ENCODE measurements around the gene TUBGCP6.

Gene TUBGCP6

DNA sequence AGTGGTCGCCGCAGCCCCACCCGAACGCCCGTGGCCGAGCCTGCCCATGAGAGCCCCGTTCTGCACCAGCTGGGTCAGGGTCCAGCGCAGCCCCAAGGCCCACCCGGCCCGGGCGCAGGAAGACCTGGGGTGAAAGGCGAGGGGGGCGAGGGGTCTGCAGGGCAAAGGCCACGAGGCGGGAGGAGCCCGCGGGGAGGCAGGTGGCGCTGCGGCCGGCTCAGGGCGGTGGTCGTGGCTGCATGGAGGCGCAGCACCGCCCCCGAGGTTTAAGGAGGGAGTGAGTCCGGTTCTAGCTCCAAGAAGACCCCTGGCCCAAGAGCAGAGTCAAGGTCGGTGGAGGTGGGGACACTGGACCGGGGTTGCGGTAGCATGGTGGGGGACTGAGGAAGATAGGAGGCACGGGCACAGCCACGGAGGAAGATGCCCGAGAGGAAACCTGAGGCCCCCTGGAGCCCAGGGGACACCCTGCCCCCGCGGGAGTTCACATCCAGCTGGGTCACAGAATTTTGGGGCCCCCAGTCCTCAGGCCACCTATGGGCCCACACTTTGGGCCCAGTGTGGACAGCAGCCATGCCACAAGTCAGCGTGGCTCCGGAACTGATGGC lies 6.8 kb upstream of the TUBGCP6 start:
- peak; percentile 0; the same call in 2 of the 3 replicates for ATAC-seq
- TF ChIP-seq TOX (CRISPR knock-in tag; IDR thresholded peaks at IDR 0.05; ENCODE audit: borderline replicate concordance) (no peak), ESRRG (CRISPR knock-in tag; IDR thresholded peaks at IDR 0.05) (no peak), ZNF565 (CRISPR knock-in tag; conservative IDR thresholded peaks at IDR 0.05; ENCODE audit: low read depth) (no peak), TCF4 (CRISPR knock-in tag; IDR thresholded peaks at IDR 0.05; ENCODE audit: borderline replicate concordance) (no peak), GLIS3 (CRISPR knock-in tag; IDR thresholded peaks at IDR 0.05) (no peak), ZFP3 (CRISPR knock-in tag; IDR thresholded peaks at IDR 0.05) (no peak), BACH2 (CRISPR knock-in tag; IDR thresholded peaks at IDR 0.05; ENCODE audit: borderline replicate concordance) (no peak), ARNTL (CRISPR knock-in tag; IDR thresholded peaks at IDR 0.05; ENCODE audit: borderline replicate concordance, low read depth) (no peak), ZFP30 (CRISPR knock-in tag; IDR thresholded peaks at IDR 0.05) (no peak), ZC3H10 (CRISPR knock-in tag; IDR thresholded peaks at IDR 0.05) (no peak), ZNF70 (CRISPR knock-in tag; IDR thresholded peaks at IDR 0.05) (no peak), SNAI2 (CRISPR knock-in tag; IDR thresholded peaks at IDR 0.05) (no peak), ISL1 (CRISPR knock-in tag; IDR thresholded peaks at IDR 0.05) (no peak), ZNF8 (CRISPR knock-in tag; IDR thresholded peaks at IDR 0.05) (no peak), RARB (CRISPR knock-in tag; IDR thresholded peaks at IDR 0.05) (no peak), PPARA (CRISPR knock-in tag; IDR thresholded peaks at IDR 0.05; ENCODE audit: borderline replicate concordance) (no peak), CSDC2 (CRISPR knock-in tag; IDR thresholded peaks at IDR 0.05) (no peak)
- TF ChIP-seq, protein P1, sequence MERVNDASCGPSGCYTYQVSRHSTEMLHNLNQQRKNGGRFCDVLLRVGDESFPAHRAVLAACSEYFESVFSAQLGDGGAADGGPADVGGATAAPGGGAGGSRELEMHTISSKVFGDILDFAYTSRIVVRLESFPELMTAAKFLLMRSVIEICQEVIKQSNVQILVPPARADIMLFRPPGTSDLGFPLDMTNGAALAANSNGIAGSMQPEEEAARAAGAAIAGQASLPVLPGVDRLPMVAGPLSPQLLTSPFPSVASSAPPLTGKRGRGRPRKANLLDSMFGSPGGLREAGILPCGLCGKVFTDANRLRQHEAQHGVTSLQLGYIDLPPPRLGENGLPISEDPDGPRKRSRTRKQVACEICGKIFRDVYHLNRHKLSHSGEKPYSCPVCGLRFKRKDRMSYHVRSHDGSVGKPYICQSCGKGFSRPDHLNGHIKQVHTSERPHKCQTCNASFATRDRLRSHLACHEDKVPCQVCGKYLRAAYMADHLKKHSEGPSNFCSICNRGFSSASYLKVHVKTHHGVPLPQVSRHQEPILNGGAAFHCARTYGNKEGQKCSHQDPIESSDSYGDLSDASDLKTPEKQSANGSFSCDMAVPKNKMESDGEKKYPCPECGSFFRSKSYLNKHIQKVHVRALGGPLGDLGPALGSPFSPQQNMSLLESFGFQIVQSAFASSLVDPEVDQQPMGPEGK (CRISPR knock-in tag; IDR thresholded peaks at IDR 0.05; ENCODE audit: borderline replicate concordance), result no peak
- TF ChIP-seq, protein P2, sequence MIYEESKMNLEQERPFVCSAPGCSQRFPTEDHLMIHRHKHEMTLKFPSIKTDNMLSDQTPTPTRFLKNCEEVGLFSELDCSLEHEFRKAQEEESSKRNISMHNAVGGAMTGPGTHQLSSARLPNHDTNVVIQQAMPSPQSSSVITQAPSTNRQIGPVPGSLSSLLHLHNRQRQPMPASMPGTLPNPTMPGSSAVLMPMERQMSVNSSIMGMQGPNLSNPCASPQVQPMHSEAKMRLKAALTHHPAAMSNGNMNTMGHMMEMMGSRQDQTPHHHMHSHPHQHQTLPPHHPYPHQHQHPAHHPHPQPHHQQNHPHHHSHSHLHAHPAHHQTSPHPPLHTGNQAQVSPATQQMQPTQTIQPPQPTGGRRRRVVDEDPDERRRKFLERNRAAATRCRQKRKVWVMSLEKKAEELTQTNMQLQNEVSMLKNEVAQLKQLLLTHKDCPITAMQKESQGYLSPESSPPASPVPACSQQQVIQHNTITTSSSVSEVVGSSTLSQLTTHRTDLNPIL (CRISPR knock-in tag; IDR thresholded peaks at IDR 0.05; ENCODE audit: low read depth), result no peak
- TF ChIP-seq, protein P3, sequence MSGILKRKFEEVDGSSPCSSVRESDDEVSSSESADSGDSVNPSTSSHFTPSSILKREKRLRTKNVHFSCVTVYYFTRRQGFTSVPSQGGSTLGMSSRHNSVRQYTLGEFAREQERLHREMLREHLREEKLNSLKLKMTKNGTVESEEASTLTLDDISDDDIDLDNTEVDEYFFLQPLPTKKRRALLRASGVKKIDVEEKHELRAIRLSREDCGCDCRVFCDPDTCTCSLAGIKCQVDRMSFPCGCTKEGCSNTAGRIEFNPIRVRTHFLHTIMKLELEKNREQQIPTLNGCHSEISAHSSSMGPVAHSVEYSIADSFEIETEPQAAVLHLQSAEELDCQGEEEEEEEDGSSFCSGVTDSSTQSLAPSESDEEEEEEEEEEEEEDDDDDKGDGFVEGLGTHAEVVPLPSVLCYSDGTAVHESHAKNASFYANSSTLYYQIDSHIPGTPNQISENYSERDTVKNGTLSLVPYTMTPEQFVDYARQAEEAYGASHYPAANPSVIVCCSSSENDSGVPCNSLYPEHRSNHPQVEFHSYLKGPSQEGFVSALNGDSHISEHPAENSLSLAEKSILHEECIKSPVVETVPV (CRISPR knock-in tag; IDR thresholded peaks at IDR 0.05), result no peak

DNA sequence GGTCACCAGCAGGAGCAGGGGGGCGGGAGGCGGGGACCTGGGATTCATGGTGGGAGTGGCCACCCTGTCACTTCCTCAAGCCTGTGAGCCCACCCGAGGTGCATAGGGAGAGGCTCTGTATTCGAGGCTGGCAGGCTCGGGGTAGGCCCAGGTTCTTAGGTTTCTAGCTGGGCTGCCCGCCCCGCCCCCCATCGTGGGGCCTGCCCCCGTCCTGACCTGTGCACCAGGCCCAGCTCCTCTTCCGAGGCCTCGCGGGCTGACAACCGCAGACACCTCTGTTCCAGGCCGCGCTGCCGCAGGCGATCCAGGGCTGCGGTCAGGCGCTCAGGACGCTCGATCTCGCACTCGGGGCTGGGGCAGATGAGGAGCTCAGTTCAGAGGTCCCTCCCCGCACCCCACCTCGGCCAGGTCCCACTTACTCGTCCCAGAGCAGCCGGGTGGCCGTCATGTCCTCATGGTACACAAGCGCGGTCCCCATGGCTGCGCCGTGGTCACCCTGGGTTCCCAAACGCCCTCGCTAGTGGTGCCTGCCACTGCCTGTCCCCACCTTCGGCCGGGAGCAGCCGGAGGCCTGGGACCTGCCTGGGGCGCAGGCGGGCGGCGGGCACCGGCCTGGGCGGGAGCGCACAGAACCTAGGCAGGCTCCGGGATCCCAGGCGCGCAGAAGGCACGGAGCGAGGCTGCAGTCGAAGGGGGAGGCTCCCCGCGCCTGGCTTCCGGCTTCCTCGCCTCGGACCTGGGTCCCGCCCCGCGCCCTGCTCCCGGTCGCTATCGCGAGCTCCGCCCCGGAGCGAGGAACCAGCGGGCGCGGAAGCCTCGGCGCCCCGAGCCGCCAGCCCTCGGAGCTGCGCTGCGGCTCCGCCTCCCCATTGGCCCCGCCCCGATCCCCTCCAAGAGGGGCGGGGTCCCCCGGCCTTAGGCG lies 6.0 kb upstream of the TUBGCP6 start, which contains the start of gene HDAC10:
HDAC10 (minus strand) TSS at position 711 of the 922 bp plus-strand sequence; CDS start at position 478, 233 bp downstream.
- no peak for TF ChIP-seq SNAI2 (CRISPR knock-in tag; IDR thresholded peaks at IDR 0.05)
- TF ChIP-seq, protein P1 (CRISPR knock-in tag; IDR thresholded peaks at IDR 0.05; ENCODE audit: borderline replicate concordance), result peak; percentile 33; the same call in 1 of the 2 replicates

GRCh38 chr22:50250249-50250554 lies 5.4 kb upstream of the TUBGCP6 start:
- ATAC-seq, result no peak
- no peak for TF ChIP-seq PPARA (CRISPR knock-in tag; IDR thresholded peaks at IDR 0.05; ENCODE audit: borderline replicate concordance)
- no peak for TF ChIP-seq SNAI2 (CRISPR knock-in tag; IDR thresholded peaks at IDR 0.05)
- no peak for TF ChIP-seq BACH2 (CRISPR knock-in tag; IDR thresholded peaks at IDR 0.05; ENCODE audit: borderline replicate concordance)

More for the DNA sequence above, 6.0 kb upstream of the TUBGCP6 start, which contains the start of gene HDAC10:
- ATAC-seq, result peak; percentile 75

Data from SK-N-SH treated with all-trans-retinoic acid at 6 μM for 48 hours (cell line).